H1 (cell line): ENCODE measurements around the gene GMEB2. TPM values are rescaled to one million over a fixed set of nuclear protein-coding genes. Genes with fewer than 3 reads are reported as not detected.

Experiments
- CTCF ChIA-PET: fragments of 300-600 bp; sonication (Branson Sonifier 250); formaldehyde crosslinking; loops from one replicate; lab custom pipeline; 2021; ENCODE audit not compliant: partially characterized antibody; lab: Charles Lee
- POLR2A ChIA-PET: fragments of 300-600 bp; sonication (Branson Sonifier 250); formaldehyde crosslinking; loops from one replicate; lab custom pipeline; 2021; ENCODE audit warnings: inconsistent platforms; ENCODE audit not compliant: partially characterized antibody; lab: Charles Lee
- DNase-seq, 2 experiments: peaks; one replicate each; pipeline versions ENCODE4 v3.0.0 to v3.0.0-alpha.2; 2010 to 2022; ENCODE audit warnings: low spot score in 2 of 2, low read depth in 1 of 2, mixed read lengths in 1 of 2
- FAIRE-seq: peaks from 2 replicates; lab custom pipeline; 2011; peaks lifted over from hg19 to GRCh38; lab: Jason Lieb, UNC
- H2AFZ ChIP-seq: 2 replicates; pipeline ENCODE4 v1.8.1; 2012; ENCODE audit warnings: low read length, inconsistent platforms
- H2AK5ac ChIP-seq: 2 replicates; pipeline ENCODE4 v1.6.1; 2013; ENCODE audit warnings: low read depth, low read length
- H2BK120ac ChIP-seq: replicated peaks from 2 replicates; pipeline ENCODE3; 2013; ENCODE audit warnings: low read depth, low read length, inconsistent platforms
- H2BK12ac ChIP-seq: 2 replicates; pipeline ENCODE4 v1.6.1; 2013; ENCODE audit warnings: low read depth, low read length
- H2BK15ac ChIP-seq: 2 replicates; pipeline ENCODE4 v1.6.1; 2013; ENCODE audit warnings: low read length
- H2BK20ac ChIP-seq: 2 replicates; pipeline ENCODE4 v1.6.1; 2013; ENCODE audit warnings: low read length
- H2BK5ac ChIP-seq: 2 replicates; pipeline ENCODE4 v1.6.1; 2013; ENCODE audit warnings: low read depth, low read length
- H3K14ac ChIP-seq: 2 replicates; pipeline ENCODE4 v1.6.1; 2013; ENCODE audit warnings: inconsistent platforms; ENCODE audit not compliant: insufficient read length
- H3K18ac ChIP-seq: 2 replicates; pipeline ENCODE4 v1.6.1; 2013; ENCODE audit warnings: low read length; ENCODE audit errors: extremely low read depth
- H3K23ac ChIP-seq: 2 replicates; pipeline ENCODE4 v1.6.1; 2013; ENCODE audit warnings: inconsistent platforms; ENCODE audit not compliant: insufficient read length
- H3K23me2 ChIP-seq: 2 replicates; pipeline ENCODE4 v1.6.1; 2013; ENCODE audit warnings: low read depth, low read length
- H3K27ac ChIP-seq: 2 replicates; pipeline ENCODE4 v1.6.1; 2011; ENCODE audit warnings: low read depth, low read length, inconsistent platforms
- H3K27me3 ChIP-seq, 4 experiments: replicated peaks in 1 of 4; 1 replicate in 1 of 4; 2 replicates in 3 of 4; pipeline versions ENCODE4 v1.6.1 to v1.8.1; 2011 to 2013; ENCODE audit warnings: low read length in 3 of 4, mild to moderate bottlenecking in 3 of 4, inconsistent platforms in 2 of 4, mixed read lengths in 2 of 4, moderate library complexity in 1 of 4; ENCODE audit not compliant: control insufficient read depth in 3 of 4, insufficient read depth in 3 of 4; ENCODE audit errors: extremely low read depth in 1 of 4
- H3K36me3 ChIP-seq, 4 experiments: 2 replicates each; pipeline versions ENCODE4 v1.6.1 to v1.8.1; 2011 to 2013; ENCODE audit warnings: mild to moderate bottlenecking in 4 of 4, low read length in 3 of 4, moderate library complexity in 2 of 4, control low read depth in 1 of 4, inconsistent platforms in 1 of 4; ENCODE audit not compliant: insufficient read depth in 4 of 4, control insufficient read depth in 2 of 4
- H3K4ac ChIP-seq: replicated peaks from 2 replicates; pipeline ENCODE3; 2013; ENCODE audit warnings: low read length, low read depth, mixed read lengths, inconsistent platforms; ENCODE audit not compliant: insufficient read length
- H3K4me1 ChIP-seq, 4 experiments: replicated peaks in 1 of 4; 1 replicate in 1 of 4; 2 replicates in 3 of 4; pipeline versions ENCODE4 v1.6.1 to v1.8.1; 2011 to 2013; ENCODE audit warnings: low read length in 3 of 4, inconsistent platforms in 2 of 4, mixed read lengths in 1 of 4; ENCODE audit not compliant: insufficient read depth in 4 of 4, control insufficient read depth in 3 of 4
- H3K4me2 ChIP-seq, 2 experiments: 2 replicates each; pipeline versions ENCODE4 v1.6.1 to v1.8.1; 2011 to 2013; ENCODE audit warnings: low read depth in 2 of 2, low read length in 2 of 2, control low read depth in 1 of 2, inconsistent platforms in 1 of 2, mild to moderate bottlenecking in 1 of 2; ENCODE audit not compliant: insufficient read depth in 1 of 2
- H3K4me3 ChIP-seq, 4 experiments: fragments of 200-600, 300-600 bp in 1 of 4; sonication (generic), shearing (Covaris generic), sonication (Bioruptor Twin) in 1 of 4; 2 replicates each; pipeline versions ENCODE4 v1.5.1 to v1.8.1; 2011 to 2016; ENCODE audit warnings: low read length in 4 of 4, low read depth in 3 of 4, control low read depth in 2 of 4, inconsistent platforms in 2 of 4, mild to moderate bottlenecking in 2 of 4, mixed read lengths in 1 of 4, moderate library complexity in 1 of 4; ENCODE audit not compliant: insufficient read depth in 2 of 4; ENCODE audit errors: extremely low read depth in 1 of 4
- H3K56ac ChIP-seq: replicated peaks from 2 replicates; pipeline ENCODE3; 2013; ENCODE audit warnings: low read depth, mild to moderate bottlenecking, mixed read lengths, low read length, inconsistent platforms; ENCODE audit not compliant: insufficient read length
- H3K79me1 ChIP-seq: 2 replicates; pipeline ENCODE4 v1.6.1; 2013; ENCODE audit warnings: low read depth, low read length, control low read depth
- H3K79me2 ChIP-seq, 2 experiments: 2 replicates each; pipeline versions ENCODE4 v1.6.1 to v1.8.1; 2012 to 2013; ENCODE audit warnings: low read length in 2 of 2, mild to moderate bottlenecking in 2 of 2, inconsistent platforms in 1 of 2; ENCODE audit not compliant: insufficient read depth in 2 of 2, control insufficient read depth in 1 of 2
- H3K9ac ChIP-seq, 4 experiments: replicated peaks in 1 of 4; 1 replicate in 1 of 4; 2 replicates in 3 of 4; pipeline versions ENCODE4 v1.6.1 to v1.8.1; 2011 to 2013; ENCODE audit warnings: low read depth in 3 of 4, low read length in 3 of 4, control low read depth in 2 of 4, mild to moderate bottlenecking in 2 of 4, moderate library complexity in 2 of 4, inconsistent platforms in 1 of 4; ENCODE audit errors: extremely low read depth in 1 of 4
- H3K9me3 ChIP-seq, 2 experiments: 2 replicates each; pipeline versions ENCODE4 v1.6.1 to v1.8.1; 2012 to 2013; ENCODE audit warnings: mild to moderate bottlenecking in 2 of 2, moderate library complexity in 2 of 2, control low read depth in 1 of 2, inconsistent platforms in 1 of 2, low read depth in 1 of 2, low read length in 1 of 2, mixed read lengths in 1 of 2; ENCODE audit not compliant: insufficient read depth in 2 of 2
- H4K20me1 ChIP-seq, 2 experiments: replicated peaks in 1 of 2; 2 replicates each; pipeline versions ENCODE3 to v1.8.1; 2011 to 2013; ENCODE audit warnings: inconsistent platforms in 2 of 2, low read length in 2 of 2, mild to moderate bottlenecking in 1 of 2; ENCODE audit not compliant: insufficient read depth in 2 of 2, control insufficient read depth in 1 of 2
- H4K5ac ChIP-seq: 2 replicates; pipeline ENCODE4 v1.6.1; 2013; ENCODE audit warnings: low read length, low read depth, mixed read lengths, inconsistent platforms; ENCODE audit not compliant: insufficient read length
- H4K8ac ChIP-seq: 2 replicates; pipeline ENCODE4 v1.8.0; 2013; ENCODE audit warnings: mild to moderate bottlenecking, moderate library complexity, low read length, inconsistent platforms; ENCODE audit not compliant: insufficient read depth; ENCODE audit errors: extremely low read depth
- H4K91ac ChIP-seq: replicated peaks from 2 replicates; pipeline ENCODE3; 2013; ENCODE audit warnings: low read length, mixed read lengths, inconsistent platforms; ENCODE audit not compliant: insufficient read length
- CTBP2 ChIP-seq: IDR thresholded peaks from 2 replicates; pipeline ENCODE4 v1.7.0; 2011; ENCODE audit warnings: borderline replicate concordance, mild to moderate bottlenecking, moderate library complexity, mixed read lengths, low read length; ENCODE audit not compliant: insufficient read depth, insufficient read length
- GABPA ChIP-seq: IDR thresholded peaks from 2 replicates; pipeline ENCODE4 v1.6.1; 2011; ENCODE audit warnings: mild to moderate bottlenecking, low read length, moderate library complexity, borderline replicate concordance; ENCODE audit not compliant: insufficient read depth
- HDAC2 ChIP-seq, 2 experiments: fragments of 300-600 bp in 1 of 2; sonication (generic) in 1 of 2; IDR thresholded peaks; 2 replicates each; pipeline ENCODE4 v1.6.1; 2011 to 2012; ENCODE audit warnings: low read depth in 2 of 2, low read length in 2 of 2, mild to moderate bottlenecking in 2 of 2, moderate library complexity in 2 of 2, borderline replicate concordance in 1 of 2, inconsistent platforms in 1 of 2
- JUND ChIP-seq: IDR thresholded peaks from 2 replicates; pipeline ENCODE4 v1.6.1; 2011; ENCODE audit warnings: mild to moderate bottlenecking, improper control_type of control experiment, low read length
- NANOG ChIP-seq: IDR thresholded peaks from 2 replicates; pipeline ENCODE4 v1.6.1; 2011; ENCODE audit warnings: low read length, low read depth, mild to moderate bottlenecking, inconsistent platforms; ENCODE audit not compliant: insufficient read depth, poor library complexity, severe bottlenecking
- POLR2A ChIP-seq, 2 experiments: IDR thresholded peaks; 1 replicate in 1 of 2; 2 replicates in 1 of 2; pipeline ENCODE4 v1.6.1; 2011; ENCODE audit warnings: low read depth in 2 of 2, low read length in 2 of 2, mild to moderate bottlenecking in 2 of 2; ENCODE audit errors: control extremely low read depth in 1 of 2
- RFX5 ChIP-seq: IDR thresholded peaks from 2 replicates; pipeline ENCODE4 v1.6.1; 2011; ENCODE audit warnings: low read depth, low read length, improper control_type of control experiment, borderline replicate concordance
- RNF2 ChIP-seq: fragments of 200-900, 300-1000 bp; sonication (generic); IDR thresholded peaks from 2 replicates; pipeline ENCODE4 v1.7.1; 2016; ENCODE audit warnings: borderline replicate concordance, low read depth, mild to moderate bottlenecking, antibody characterized with exemption, low read length; ENCODE audit not compliant: poor library complexity, severe bottlenecking; ENCODE audit errors: missing control alignments
- TCF12 ChIP-seq: IDR thresholded peaks from 2 replicates; pipeline ENCODE4 v1.6.1; 2011; ENCODE audit warnings: low read depth, mild to moderate bottlenecking, low read length
- ZNF274 ChIP-seq: IDR thresholded peaks from 2 replicates; pipeline ENCODE4 v1.7.0; 2012; ENCODE audit warnings: low read length, borderline replicate concordance; ENCODE audit errors: extremely low read depth
- WGBS, 2 experiments: shearing (Covaris generic) in 1 of 2; methylation state at CpG; one replicate each; pipeline versions ENCODE4 v1.1.6 to v1.1.7; 2013 to 2015; ENCODE audit warnings: low lambda C conversion rate in 2 of 2, mixed read lengths in 2 of 2, inconsistent platforms in 1 of 2, low coverage in 1 of 2, missing lambda C conversion rate in 1 of 2; ENCODE audit not compliant: insufficient replicate concordance in 2 of 2, insufficient coverage in 1 of 2, insufficient read length in 1 of 2; ENCODE audit errors: extremely low coverage in 1 of 2, missing lambda C conversion rate in 1 of 2; 5-methylcytosine and 5-hydroxymethylcytosine counted together
- polyA plus RNA-seq, 7 experiments: library from polyadenylated mRNA; depleted of rRNA in 3 of 7; stranded (reverse) in 5 of 7; unstranded in 2 of 7; fragments of >200 nt in 5 of 7; fragments of 200-250 nt in 2 of 7; gene quantifications; 1 replicate in 5 of 7; 2 replicates in 1 of 7; 4 replicates in 1 of 7; pipeline versions ENCODE4 v1.2.1 to v1.2.3, GENCODE V29; 2011 to 2013; ENCODE audit warnings: missing spikeins in 2 of 7, mixed read lengths in 2 of 7
- total RNA-seq: library from RNA; stranded (reverse); fragmentation: NEBNext Ultra II Directional; extraction: Animal tissue kit (Norgen Biotek cat#: 25700); gene quantifications from 2 replicates; pipeline ENCODE4 v1.2.1, GENCODE V29; 2021
- TF ChIP-seq, protein P1 (sequence below): IDR thresholded peaks from 2 replicates; pipeline ENCODE4 v1.6.1; 2012; ENCODE audit warnings: inconsistent platforms

The GMEB2 gene
- total and polyA plus RNA-seq, 2 of the 8 experiments (the other 6 are each of a cell fraction or from before 2014, with no cell fraction given), result 12.9 to 14.2 TPM

DNA sequence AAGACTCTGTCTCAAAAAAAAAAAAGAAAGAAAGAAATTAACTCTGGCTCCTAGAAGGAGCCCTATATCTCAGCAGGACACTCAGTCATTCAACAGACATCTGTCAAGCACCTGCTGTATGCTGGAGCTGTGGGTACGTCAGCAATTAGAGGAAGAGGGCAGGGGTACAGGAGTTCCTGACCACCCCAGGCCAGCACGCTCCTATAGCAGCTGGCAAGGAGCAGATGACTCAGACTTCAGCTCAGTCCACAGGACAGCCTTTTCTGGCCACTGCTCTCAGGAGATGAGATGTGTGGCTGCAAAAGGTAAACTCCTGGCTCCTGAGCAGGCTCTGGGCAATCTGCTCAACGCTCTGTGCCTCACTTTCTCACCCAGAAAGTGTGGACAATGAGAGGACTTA lies 29.6 kb upstream of the GMEB2 start:
- no peaks in the 10 kb centered on the region for H3K9me3 ChIP-seq
- H3K79me2 ChIP-seq, result peaks cover 0 to 9% of the 10 kb centered on the region in 2 experiments; a peak in 1 of 4 replicates
- no peak overlapping the region for H2BK5ac ChIP-seq
- no peak overlapping the region for H2AFZ ChIP-seq
- H2BK15ac ChIP-seq, result no peak overlapping the region; the same call in 1 of the 2 replicates
- ChIA-PET CTCF (no interaction called here), POLR2A (interaction anchor here (1.2 kb wide), 1 partner anchor 87 kb away, joined by 3 read pairs; no protein-coding TSS in a partner anchor)
- H3K14ac ChIP-seq, result no peak overlapping the region
- H3K9ac ChIP-seq, result no peak overlapping the region
- H2BK20ac ChIP-seq, result no peak overlapping the region
- 87% methylated on average over 3 of the region's 3 CpGs; no CpG with 5 or more reads in 1 of the 2 experiments for WGBS, 2 experiments
- H3K18ac ChIP-seq, result no peak overlapping the region
- H2AK5ac ChIP-seq, result peak overlapping the region; percentile 57; the same call in 1 of the 2 replicates
- no peaks in the 10 kb centered on the region; the same call in 1 of the 2 replicates for H3K79me1 ChIP-seq
- H4K20me1 ChIP-seq, result peaks cover 5 to 7% of the 10 kb centered on the region in 2 experiments
- H3K4me3 ChIP-seq, result no peak overlapping the region
- H4K8ac ChIP-seq, result no peak overlapping the region
- H2BK12ac ChIP-seq, result peak overlapping the region; percentile 39; the same call in 1 of the 2 replicates
- no peak for FAIRE-seq
- peaks cover 22% of the 10 kb centered on the region for H3K23me2 ChIP-seq
- no peak overlapping the region for H3K23ac ChIP-seq
- no peak for DNase-seq
- no peaks in the 10 kb centered on the region; a peak in 1 of 8 replicates for H3K36me3 ChIP-seq
- H3K56ac ChIP-seq, result no peak overlapping the region
- no peak overlapping the region for H4K5ac ChIP-seq
- H3K27ac ChIP-seq, result no peak overlapping the region
- no peak overlapping the region for H4K91ac ChIP-seq
- no peak overlapping the region for H3K4me2 ChIP-seq
- H3K27me3 ChIP-seq, result peaks cover 0 to 2% (median 0%) of the 10 kb centered on the region in 4 experiments; a peak in 2 of 7 replicates
- no peak overlapping the region for H2BK120ac ChIP-seq
- peaks cover 0 to 23% (median 16%) of the 10 kb centered on the region in 4 experiments; a peak in 6 of 7 replicates for H3K4me1 ChIP-seq
- no peak overlapping the region for H3K4ac ChIP-seq
- TF ChIP-seq RFX5 (no peak), CTBP2 (no peak), POLR2A (IDR thresholded peaks at IDR 0.05; ENCODE audit: control extremely low read depth in 1 of 2, low read depth in 2 of 2, low read length in 2 of 2) (no peak), TCF12 (no peak), NANOG (no peak), HDAC2 (IDR thresholded peaks at IDR 0.05; ENCODE audit: borderline replicate concordance in 1 of 2, low read depth in 2 of 2, low read length in 2 of 2) (no peak), RNF2 (no peak), ZNF274 (no peak), JUND (no peak), GABPA (no peak)
- TF ChIP-seq, protein P1, sequence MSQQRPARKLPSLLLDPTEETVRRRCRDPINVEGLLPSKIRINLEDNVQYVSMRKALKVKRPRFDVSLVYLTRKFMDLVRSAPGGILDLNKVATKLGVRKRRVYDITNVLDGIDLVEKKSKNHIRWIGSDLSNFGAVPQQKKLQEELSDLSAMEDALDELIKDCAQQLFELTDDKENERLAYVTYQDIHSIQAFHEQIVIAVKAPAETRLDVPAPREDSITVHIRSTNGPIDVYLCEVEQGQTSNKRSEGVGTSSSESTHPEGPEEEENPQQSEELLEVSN, result no peak
